ENCODE data around the gene NPC1. TPM values are rescaled to one million over a fixed set of nuclear protein-coding genes. Genes with fewer than 3 reads are reported as not detected.

The NPC1 gene
- total RNA-seq, 1 donor = 51.3 TPM

GRCh38 chr18:23631312-23631711 is 45.0 kb upstream of the NPC1 start:
- TF ChIP-seq CTCF (IDR thresholded peaks at IDR 0.05; ENCODE audit: insufficient read depth, low read length) = no peak
- H3K4me3 ChIP-seq (ENCODE audit: low read depth, low read length) = no peak overlapping the region
- no peak for DNase-seq (ENCODE audit: low read depth)

GRCh38 chr18:23629444-23629946 is 43.2 kb upstream of the NPC1 start:
- no peak overlapping the region for H3K4me3 ChIP-seq (ENCODE audit: low read depth, low read length)
- no peak for TF ChIP-seq CTCF (IDR thresholded peaks at IDR 0.05; ENCODE audit: insufficient read depth, low read length)
- no peak for DNase-seq (ENCODE audit: low read depth)

- H3K4me3 ChIP-seq (ENCODE audit: low read depth, low read length) = no peak overlapping the region
- no peak for DNase-seq (ENCODE audit: low read depth)
- TF ChIP-seq CTCF (IDR thresholded peaks at IDR 0.05; ENCODE audit: insufficient read depth, low read length) = no peak
Measured at GRCh38 chr18:23627970-23628369, 41.7 kb upstream of the NPC1 start.

GRCh38 chr18:23627321-23627720 is 41.0 kb upstream of the NPC1 start:
- no peak overlapping the region for H3K4me3 ChIP-seq (ENCODE audit: low read depth, low read length)
- no peak for TF ChIP-seq CTCF (IDR thresholded peaks at IDR 0.05; ENCODE audit: insufficient read depth, low read length)
- DNase-seq (ENCODE audit: low read depth) = peak; percentile 76

GRCh38 chr18:23626451-23627279 is 40.4 kb upstream of the NPC1 start:
- TF ChIP-seq CTCF (IDR thresholded peaks at IDR 0.05; ENCODE audit: insufficient read depth, low read length) = no peak
- no peak for DNase-seq (ENCODE audit: low read depth)
- H3K4me3 ChIP-seq (ENCODE audit: low read depth, low read length) = no peak overlapping the region

GRCh38 chr18:23623040-23623439 is 36.7 kb upstream of the NPC1 start:
- H3K4me3 ChIP-seq (ENCODE audit: low read depth, low read length) = no peak overlapping the region
- no peak for TF ChIP-seq CTCF (IDR thresholded peaks at IDR 0.05; ENCODE audit: insufficient read depth, low read length)
- DNase-seq (ENCODE audit: low read depth) = no peak

All from fibroblast of the aortic adventitia (primary cell).